Stomach (tissue), 4 donors: ENCODE measurements around the gene OTOGL.

ENCODE experiments used
- CTCF ChIP-seq, 7 experiments: fragments of 450-650 bp in 4 of 7; fragments of 200-600 bp in 3 of 7; sonication (generic) in 3 of 7; IDR thresholded peaks; one replicate each; pipeline ENCODE4 v1.5.1; 2016 to 2019; ENCODE audit warnings: antibody characterized with exemption in 7 of 7, control low read depth in 2 of 7, mild to moderate bottlenecking in 1 of 7
- EP300 ChIP-seq: sonication (generic); formaldehyde crosslinking; IDR thresholded peaks from one replicate; pipeline ENCODE4 v1.6.1; 2017; ENCODE audit warnings: antibody characterized with exemption

- no peak for TF ChIP-seq EP300
- no peak for TF ChIP-seq CTCF (IDR thresholded peaks at IDR 0.05)
These were observed 97.1 kb downstream of the OTOGL start for GRCh38 chr12:80196419-80196818.
